GM21381 (cell line): ENCODE measurements around the gene TMEM63B.
"Not testable (repeated sequence)": the region's sequence is repeated elsewhere in the genome, so short reads cannot be mapped to it uniquely, and the experiment has no call there.

Experiments
- ATAC-seq: cut with Tn5 transposase; IDR thresholded peaks from one replicate; pipeline ENCODE4 v1.9.1; 2021; ENCODE audit warnings: mild to moderate bottlenecking, moderate library complexity; ENCODE audit not compliant: unreplicated experiment

TMEM63B gene

GRCh38 chr6:44189257-44189656 lies 61.9 kb downstream of the TMEM63B start:
- ATAC-seq = no peak

- ATAC-seq = no peak
Observed at GRCh38 chr6:44190715-44191114, 63.4 kb downstream of the TMEM63B start.

- ATAC-seq = no peak
Observed at GRCh38 chr6:44192428-44193041, 65.2 kb downstream of the TMEM63B start.

- ATAC-seq = no peak
Observed at GRCh38 chr6:44193307-44193910, 66.1 kb downstream of the TMEM63B start.

- no peak for ATAC-seq
Observed at GRCh38 chr6:44194326-44194725, 67.0 kb downstream of the TMEM63B start.

GRCh38 chr6:44196351-44196750 lies 69.0 kb downstream of the TMEM63B start:
- not testable (repeated sequence) for ATAC-seq

- no peak for ATAC-seq
Observed at GRCh38 chr6:44198684-44199083, 71.3 kb downstream of the TMEM63B start.

- ATAC-seq = no peak
Observed at GRCh38 chr6:44199883-44200282, 72.5 kb downstream of the TMEM63B start.

GRCh38 chr6:44201200-44201599 lies 73.8 kb downstream of the TMEM63B start:
- ATAC-seq = no peak

GRCh38 chr6:44201638-44202303 lies 74.4 kb downstream of the TMEM63B start:
- no peak for ATAC-seq

GRCh38 chr6:44202332-44202971 lies 75.1 kb downstream of the TMEM63B start:
- ATAC-seq = no peak

GRCh38 chr6:44202972-44203750 lies 75.8 kb downstream of the TMEM63B start:
- no peak for ATAC-seq

GRCh38 chr6:44203955-44204354 lies 76.6 kb downstream of the TMEM63B start:
- ATAC-seq = no peak
